H1 (cell line): ENCODE data around the gene MFAP1. TPM values are rescaled to one million over a fixed set of nuclear protein-coding genes. Genes with fewer than 3 reads are reported as not detected.

Experiments used
- CTCF ChIA-PET: fragments of 300-600 bp; sonication (Branson Sonifier 250); formaldehyde crosslinking; loops from one replicate; lab custom pipeline; 2021; ENCODE audit not compliant: partially characterized antibody; lab: Charles Lee
- POLR2A ChIA-PET: fragments of 300-600 bp; sonication (Branson Sonifier 250); formaldehyde crosslinking; loops from one replicate; lab custom pipeline; 2021; ENCODE audit warnings: inconsistent platforms; ENCODE audit not compliant: partially characterized antibody; lab: Charles Lee
- DNase-seq, 2 experiments: peaks; one replicate each; pipeline versions ENCODE4 v3.0.0 to v3.0.0-alpha.2; 2010 to 2022; ENCODE audit warnings: low spot score in 2 of 2, low read depth in 1 of 2, mixed read lengths in 1 of 2
- FAIRE-seq: peaks from 2 replicates; lab custom pipeline; 2011; peaks lifted over from hg19 to GRCh38; lab: Jason Lieb, UNC
- H2AFZ ChIP-seq: 2 replicates; pipeline ENCODE4 v1.8.1; 2012; ENCODE audit warnings: low read length, inconsistent platforms
- H2AK5ac ChIP-seq: 2 replicates; pipeline ENCODE4 v1.6.1; 2013; ENCODE audit warnings: low read depth, low read length
- H2BK120ac ChIP-seq: replicated peaks from 2 replicates; pipeline ENCODE3; 2013; ENCODE audit warnings: low read depth, low read length, inconsistent platforms
- H2BK12ac ChIP-seq: 2 replicates; pipeline ENCODE4 v1.6.1; 2013; ENCODE audit warnings: low read depth, low read length
- H2BK15ac ChIP-seq: 2 replicates; pipeline ENCODE4 v1.6.1; 2013; ENCODE audit warnings: low read length
- H2BK20ac ChIP-seq: 2 replicates; pipeline ENCODE4 v1.6.1; 2013; ENCODE audit warnings: low read length
- H2BK5ac ChIP-seq: 2 replicates; pipeline ENCODE4 v1.6.1; 2013; ENCODE audit warnings: low read depth, low read length
- H3K14ac ChIP-seq: 2 replicates; pipeline ENCODE4 v1.6.1; 2013; ENCODE audit warnings: inconsistent platforms; ENCODE audit not compliant: insufficient read length
- H3K18ac ChIP-seq: 2 replicates; pipeline ENCODE4 v1.6.1; 2013; ENCODE audit warnings: low read length; ENCODE audit errors: extremely low read depth
- H3K23ac ChIP-seq: 2 replicates; pipeline ENCODE4 v1.6.1; 2013; ENCODE audit warnings: inconsistent platforms; ENCODE audit not compliant: insufficient read length
- H3K23me2 ChIP-seq: 2 replicates; pipeline ENCODE4 v1.6.1; 2013; ENCODE audit warnings: low read depth, low read length
- H3K27ac ChIP-seq: 2 replicates; pipeline ENCODE4 v1.6.1; 2011; ENCODE audit warnings: low read depth, low read length, inconsistent platforms
- H3K27me3 ChIP-seq, 4 experiments: replicated peaks in 1 of 4; 1 replicate in 1 of 4; 2 replicates in 3 of 4; pipeline versions ENCODE4 v1.6.1 to v1.8.1; 2011 to 2013; ENCODE audit warnings: low read length in 3 of 4, mild to moderate bottlenecking in 3 of 4, inconsistent platforms in 2 of 4, mixed read lengths in 2 of 4, moderate library complexity in 1 of 4; ENCODE audit not compliant: control insufficient read depth in 3 of 4, insufficient read depth in 3 of 4; ENCODE audit errors: extremely low read depth in 1 of 4
- H3K36me3 ChIP-seq, 4 experiments: 2 replicates each; pipeline versions ENCODE4 v1.6.1 to v1.8.1; 2011 to 2013; ENCODE audit warnings: mild to moderate bottlenecking in 4 of 4, low read length in 3 of 4, moderate library complexity in 2 of 4, control low read depth in 1 of 4, inconsistent platforms in 1 of 4; ENCODE audit not compliant: insufficient read depth in 4 of 4, control insufficient read depth in 2 of 4
- H3K4ac ChIP-seq: replicated peaks from 2 replicates; pipeline ENCODE3; 2013; ENCODE audit warnings: low read length, low read depth, mixed read lengths, inconsistent platforms; ENCODE audit not compliant: insufficient read length
- H3K4me1 ChIP-seq, 4 experiments: replicated peaks in 1 of 4; 1 replicate in 1 of 4; 2 replicates in 3 of 4; pipeline versions ENCODE4 v1.6.1 to v1.8.1; 2011 to 2013; ENCODE audit warnings: low read length in 3 of 4, inconsistent platforms in 2 of 4, mixed read lengths in 1 of 4; ENCODE audit not compliant: insufficient read depth in 4 of 4, control insufficient read depth in 3 of 4
- H3K4me2 ChIP-seq, 2 experiments: 2 replicates each; pipeline versions ENCODE4 v1.6.1 to v1.8.1; 2011 to 2013; ENCODE audit warnings: low read depth in 2 of 2, low read length in 2 of 2, control low read depth in 1 of 2, inconsistent platforms in 1 of 2, mild to moderate bottlenecking in 1 of 2; ENCODE audit not compliant: insufficient read depth in 1 of 2
- H3K4me3 ChIP-seq, 4 experiments: fragments of 200-600, 300-600 bp in 1 of 4; sonication (generic), shearing (Covaris generic), sonication (Bioruptor Twin) in 1 of 4; 2 replicates each; pipeline versions ENCODE4 v1.5.1 to v1.8.1; 2011 to 2016; ENCODE audit warnings: low read length in 4 of 4, low read depth in 3 of 4, control low read depth in 2 of 4, inconsistent platforms in 2 of 4, mild to moderate bottlenecking in 2 of 4, mixed read lengths in 1 of 4, moderate library complexity in 1 of 4; ENCODE audit not compliant: insufficient read depth in 2 of 4; ENCODE audit errors: extremely low read depth in 1 of 4
- H3K56ac ChIP-seq: replicated peaks from 2 replicates; pipeline ENCODE3; 2013; ENCODE audit warnings: low read depth, mild to moderate bottlenecking, mixed read lengths, low read length, inconsistent platforms; ENCODE audit not compliant: insufficient read length
- H3K79me1 ChIP-seq: 2 replicates; pipeline ENCODE4 v1.6.1; 2013; ENCODE audit warnings: low read depth, low read length, control low read depth
- H3K79me2 ChIP-seq, 2 experiments: 2 replicates each; pipeline versions ENCODE4 v1.6.1 to v1.8.1; 2012 to 2013; ENCODE audit warnings: low read length in 2 of 2, mild to moderate bottlenecking in 2 of 2, inconsistent platforms in 1 of 2; ENCODE audit not compliant: insufficient read depth in 2 of 2, control insufficient read depth in 1 of 2
- H3K9ac ChIP-seq, 4 experiments: replicated peaks in 1 of 4; 1 replicate in 1 of 4; 2 replicates in 3 of 4; pipeline versions ENCODE4 v1.6.1 to v1.8.1; 2011 to 2013; ENCODE audit warnings: low read depth in 3 of 4, low read length in 3 of 4, control low read depth in 2 of 4, mild to moderate bottlenecking in 2 of 4, moderate library complexity in 2 of 4, inconsistent platforms in 1 of 4; ENCODE audit errors: extremely low read depth in 1 of 4
- H3K9me3 ChIP-seq, 2 experiments: 2 replicates each; pipeline versions ENCODE4 v1.6.1 to v1.8.1; 2012 to 2013; ENCODE audit warnings: mild to moderate bottlenecking in 2 of 2, moderate library complexity in 2 of 2, control low read depth in 1 of 2, inconsistent platforms in 1 of 2, low read depth in 1 of 2, low read length in 1 of 2, mixed read lengths in 1 of 2; ENCODE audit not compliant: insufficient read depth in 2 of 2
- H4K20me1 ChIP-seq, 2 experiments: replicated peaks in 1 of 2; 2 replicates each; pipeline versions ENCODE3 to v1.8.1; 2011 to 2013; ENCODE audit warnings: inconsistent platforms in 2 of 2, low read length in 2 of 2, mild to moderate bottlenecking in 1 of 2; ENCODE audit not compliant: insufficient read depth in 2 of 2, control insufficient read depth in 1 of 2
- H4K5ac ChIP-seq: 2 replicates; pipeline ENCODE4 v1.6.1; 2013; ENCODE audit warnings: low read length, low read depth, mixed read lengths, inconsistent platforms; ENCODE audit not compliant: insufficient read length
- H4K8ac ChIP-seq: 2 replicates; pipeline ENCODE4 v1.8.0; 2013; ENCODE audit warnings: mild to moderate bottlenecking, moderate library complexity, low read length, inconsistent platforms; ENCODE audit not compliant: insufficient read depth; ENCODE audit errors: extremely low read depth
- H4K91ac ChIP-seq: replicated peaks from 2 replicates; pipeline ENCODE3; 2013; ENCODE audit warnings: low read length, mixed read lengths, inconsistent platforms; ENCODE audit not compliant: insufficient read length
- ATF2 ChIP-seq: IDR thresholded peaks from 2 replicates; pipeline ENCODE4 v1.6.1; 2012; ENCODE audit warnings: low read length, inconsistent platforms
- CBX5 ChIP-seq: fragments of 300-800, 300-1000 bp; sonication (generic); IDR thresholded peaks from 2 replicates; pipeline ENCODE4 v1.7.1; 2016; ENCODE audit warnings: antibody characterized with exemption, low read length, low read depth
- EZH2 ChIP-seq: fragments of 200-600 bp; sonication (generic); IDR thresholded peaks from 2 replicates; pipeline ENCODE4 v1.7.1; 2012; ENCODE audit warnings: low read depth, mild to moderate bottlenecking, moderate library complexity, low read length, inconsistent platforms; ENCODE audit not compliant: severe bottlenecking
- KDM1A ChIP-seq: fragments of 200-600, 300-600 bp; sonication (generic); IDR thresholded peaks from 2 replicates; pipeline ENCODE4 v1.7.1; 2016; ENCODE audit warnings: mild to moderate bottlenecking, low read length, borderline replicate concordance
- MAFK ChIP-seq: IDR thresholded peaks from 2 replicates; pipeline ENCODE4 v1.6.1; 2012; ENCODE audit warnings: low read depth, mild to moderate bottlenecking, improper control_type of control experiment, low read length
- NRF1 ChIP-seq: IDR thresholded peaks from 2 replicates; pipeline ENCODE4 v1.6.1; 2011; ENCODE audit warnings: mild to moderate bottlenecking, low read depth, low read length, improper control_type of control experiment
- RBBP5 ChIP-seq: IDR thresholded peaks from 2 replicates; pipeline ENCODE4 v1.7.1; 2012; ENCODE audit warnings: low read depth, mild to moderate bottlenecking, inconsistent platforms, low read length, moderate library complexity, borderline replicate concordance
- SIX5 ChIP-seq: IDR thresholded peaks from 2 replicates; pipeline ENCODE4 v1.6.1; 2011; ENCODE audit warnings: mild to moderate bottlenecking, low read depth, low read length
- SRF ChIP-seq: IDR thresholded peaks from 2 replicates; pipeline ENCODE4 v1.6.1; 2011; ENCODE audit warnings: mild to moderate bottlenecking, low read depth, low read length, moderate library complexity
- TAF1 ChIP-seq: IDR thresholded peaks from 2 replicates; pipeline ENCODE4 v1.6.1; 2011; ENCODE audit warnings: mild to moderate bottlenecking, low read depth, low read length
- YY1 ChIP-seq: IDR thresholded peaks from 2 replicates; pipeline ENCODE4 v1.6.1; 2011; ENCODE audit warnings: low read depth, mild to moderate bottlenecking, low read length
- ZNF274 ChIP-seq: IDR thresholded peaks from 2 replicates; pipeline ENCODE4 v1.7.0; 2012; ENCODE audit warnings: low read length, borderline replicate concordance; ENCODE audit errors: extremely low read depth
- WGBS, 2 experiments: shearing (Covaris generic) in 1 of 2; methylation state at CpG; one replicate each; pipeline versions ENCODE4 v1.1.6 to v1.1.7; 2013 to 2015; ENCODE audit warnings: low lambda C conversion rate in 2 of 2, mixed read lengths in 2 of 2, inconsistent platforms in 1 of 2, low coverage in 1 of 2, missing lambda C conversion rate in 1 of 2; ENCODE audit not compliant: insufficient replicate concordance in 2 of 2, insufficient coverage in 1 of 2, insufficient read length in 1 of 2; ENCODE audit errors: extremely low coverage in 1 of 2, missing lambda C conversion rate in 1 of 2; 5-methylcytosine and 5-hydroxymethylcytosine counted together
- polyA plus RNA-seq, 7 experiments: library from polyadenylated mRNA; depleted of rRNA in 3 of 7; stranded (reverse) in 5 of 7; unstranded in 2 of 7; fragments of >200 nt in 5 of 7; fragments of 200-250 nt in 2 of 7; gene quantifications; 1 replicate in 5 of 7; 2 replicates in 1 of 7; 4 replicates in 1 of 7; pipeline versions ENCODE4 v1.2.1 to v1.2.3, GENCODE V29; 2011 to 2013; ENCODE audit warnings: missing spikeins in 2 of 7, mixed read lengths in 2 of 7
- total RNA-seq: library from RNA; stranded (reverse); fragmentation: NEBNext Ultra II Directional; extraction: Animal tissue kit (Norgen Biotek cat#: 25700); gene quantifications from 2 replicates; pipeline ENCODE4 v1.2.1, GENCODE V29; 2021
- TF ChIP-seq, protein P1 (sequence below): IDR thresholded peaks from 2 replicates; pipeline ENCODE4 v1.6.1; 2012; ENCODE audit warnings: inconsistent platforms

Gene MFAP1
- total and polyA plus RNA-seq, 2 of the 8 experiments (the other 6 are each of a cell fraction or from before 2014, with no cell fraction given), result 23.6 to 36.7 TPM

DNA sequence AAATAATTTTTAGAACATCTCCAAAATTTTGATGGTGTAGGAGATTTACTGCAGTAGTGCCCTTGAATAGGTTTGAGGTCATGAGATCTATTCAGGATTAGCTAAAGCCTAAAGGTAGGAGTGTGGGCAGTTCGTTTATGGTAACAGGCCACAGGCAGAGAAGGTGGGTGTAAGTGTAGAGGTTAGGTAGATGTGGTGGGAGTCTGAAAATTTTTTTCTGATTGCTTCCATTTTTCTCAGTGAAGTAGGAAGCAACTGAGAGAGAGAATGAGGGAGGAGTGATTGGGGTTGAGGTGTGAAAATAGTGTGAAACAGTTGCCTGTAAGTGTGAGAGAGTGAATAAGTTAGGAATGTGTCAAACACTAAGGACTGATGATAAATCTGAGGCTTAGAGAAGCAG lies 45.5 kb downstream of the MFAP1 start:
- POLR2A ChIA-PET, result no interaction called here
- TF ChIP-seq YY1, result no peak
- TF ChIP-seq EZH2, result no peak
- no peak for TF ChIP-seq TAF1
- no peak for TF ChIP-seq CBX5
- no peak for TF ChIP-seq RBBP5
- TF ChIP-seq, protein P1, sequence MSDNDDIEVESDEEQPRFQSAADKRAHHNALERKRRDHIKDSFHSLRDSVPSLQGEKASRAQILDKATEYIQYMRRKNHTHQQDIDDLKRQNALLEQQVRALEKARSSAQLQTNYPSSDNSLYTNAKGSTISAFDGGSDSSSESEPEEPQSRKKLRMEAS, result no peak
- no peak for TF ChIP-seq ZNF274
- TF ChIP-seq SIX5, result no peak
- TF ChIP-seq MAFK, result no peak
- TF ChIP-seq SRF, result no peak
- TF ChIP-seq NRF1, result no peak
- TF ChIP-seq KDM1A, result no peak
- TF ChIP-seq ATF2, result no peak

More for the DNA sequence above, 45.5 kb downstream of the MFAP1 start:
- H4K91ac ChIP-seq, result no peak overlapping the region
- H3K9ac ChIP-seq, result no peak overlapping the region
- H3K4me1 ChIP-seq, result peaks cover 0 to 12% (median 5%) of the 10 kb centered on the region in 4 experiments; a peak in 5 of 7 replicates
- H2AFZ ChIP-seq, result no peak overlapping the region
- H3K18ac ChIP-seq, result no peak overlapping the region
- no peak overlapping the region for H2BK15ac ChIP-seq
- no peak overlapping the region for H3K14ac ChIP-seq
- no peak overlapping the region for H2BK5ac ChIP-seq
- WGBS, 2 experiments, result 82% methylated on average over 1 of the region's 1 CpG; no CpG with 5 or more reads in 1 of the 2 experiments
- H3K9me3 ChIP-seq, result no peaks in the 10 kb centered on the region
- H3K79me2 ChIP-seq, result no peaks in the 10 kb centered on the region
- no peak overlapping the region for H2BK120ac ChIP-seq
- H4K20me1 ChIP-seq, result peaks cover 0 to 1% of the 10 kb centered on the region in 2 experiments
- H3K23me2 ChIP-seq, result peaks cover 12% of the 10 kb centered on the region
- no peaks in the 10 kb centered on the region for H3K79me1 ChIP-seq
- no peak for FAIRE-seq
- no peak overlapping the region for H3K4ac ChIP-seq
- no peak overlapping the region for H4K8ac ChIP-seq
- H3K27me3 ChIP-seq, result peaks cover 0 to 2% (median 0%) of the 10 kb centered on the region in 4 experiments; a peak in 2 of 7 replicates
- CTCF ChIA-PET, result interaction anchor here (0.7 to 4.8 kb wide), 2 partner anchors 9 to 10 kb away, joined by 3 to 50 read pairs; partner anchors contain the start of gene SERF2
- no peak for DNase-seq
- no peak overlapping the region for H3K56ac ChIP-seq
- no peak overlapping the region; the same call in 1 of the 2 replicates for H2AK5ac ChIP-seq
- no peak overlapping the region for H2BK12ac ChIP-seq
- H3K23ac ChIP-seq, result no peak overlapping the region
- no peak overlapping the region for H3K4me2 ChIP-seq
- no peak overlapping the region for H3K27ac ChIP-seq
- H3K36me3 ChIP-seq, result peaks cover 0 to 5% (median under 1%) of the 10 kb centered on the region in 4 experiments; a peak in 2 of 8 replicates
- no peak overlapping the region for H4K5ac ChIP-seq
- H2BK20ac ChIP-seq, result no peak overlapping the region
- no peak overlapping the region for H3K4me3 ChIP-seq
